ENCODE measurements around the gene HNRNPUL1. TPM values are rescaled to one million over a fixed set of nuclear protein-coding genes. Genes with fewer than 3 reads are reported as not detected.

Gene HNRNPUL1
- total and polyA plus RNA-seq, 2 experiments from 2014 or later, result 111 to 112 TPM

DNA sequence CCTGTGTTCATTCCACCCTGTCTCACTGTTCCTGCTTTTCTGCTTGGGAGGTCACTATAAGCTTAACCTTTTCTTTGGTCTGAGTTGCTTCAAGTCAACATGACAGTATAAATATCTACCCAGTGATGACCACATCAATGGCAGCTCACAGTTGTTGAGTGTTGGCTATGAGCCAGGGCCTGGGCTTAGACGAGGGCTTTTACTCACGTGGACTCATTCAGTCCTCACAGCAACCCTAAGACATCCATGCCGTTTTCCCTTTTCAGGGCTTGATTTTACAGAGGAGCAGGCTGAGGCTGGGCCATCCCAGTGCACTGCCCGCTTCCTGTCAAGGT is 35.5 kb downstream of the HNRNPUL1 start:
- no peaks in the 10 kb centered on the region for H3K9me2 ChIP-seq (ENCODE audit: insufficient read depth)
- peaks cover 44% of the 10 kb centered on the region for H3F3A ChIP-seq (ENCODE audit: insufficient read depth)
- no peaks in the 10 kb centered on the region for H3K27me3 ChIP-seq (replicated peaks; ENCODE audit: insufficient read depth)
- peak overlapping the region; percentile 88 for H3K27ac ChIP-seq
- H4K20me1 ChIP-seq (ENCODE audit: insufficient read depth), result no peaks in the 10 kb centered on the region
- no peak overlapping the region for H3K4me3 ChIP-seq
- WGBS, 2 experiments (ENCODE audit: low coverage in 1 of 2, low lambda C conversion rate in 2 of 2, missing lambda C conversion rate in 2 of 2), result 27 to 29% methylated on average over 4 of the region's 4 CpGs
- H3K4me1 ChIP-seq (ENCODE audit: insufficient read depth), result peaks cover 26% of the 10 kb centered on the region
- no peak for TF ChIP-seq EZH2 (IDR thresholded peaks at IDR 0.05; ENCODE audit: insufficient read depth, poor library complexity, severe bottlenecking)
- TF ChIP-seq EZH2phosphoT487 (IDR thresholded peaks at IDR 0.05; ENCODE audit: insufficient read depth, low read depth), result no peak
- no peak overlapping the region for H2AFZ ChIP-seq
- no peak overlapping the region for H3K4me2 ChIP-seq (ENCODE audit: unreplicated experiment)
- H3K36me3 ChIP-seq (ENCODE audit: low read depth), result peaks cover 60% of the 10 kb centered on the region
- H3K9me3 ChIP-seq (ENCODE audit: low read depth), result no peaks in the 10 kb centered on the region
- in situ Hi-C loops (cut with MboI), result no loop called here
- peaks cover 26% of the 10 kb centered on the region for H3K79me2 ChIP-seq (ENCODE audit: insufficient read depth)
- H3K9ac ChIP-seq, result peak overlapping the region; percentile 78
- DNase-seq, result peak; percentile 86

DNA sequence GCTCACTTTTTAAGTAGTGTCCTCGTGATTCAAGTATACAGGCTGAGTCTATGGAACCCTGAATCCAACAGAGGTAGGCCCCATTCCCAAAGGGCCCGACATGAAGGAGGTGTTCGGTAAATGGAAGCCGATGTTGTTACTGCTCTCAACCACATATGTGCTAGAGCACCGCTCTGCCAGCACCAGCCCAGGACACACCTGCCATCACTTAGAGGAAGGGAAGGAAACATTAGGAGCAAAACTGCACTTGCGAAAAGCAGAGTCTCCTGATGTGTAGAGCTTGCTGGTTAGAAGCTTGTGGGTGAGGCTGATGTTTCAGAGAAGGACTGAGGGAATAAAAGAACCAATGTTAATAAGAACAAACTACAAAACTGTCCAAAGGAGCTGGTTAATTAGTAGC is 36.4 kb downstream of the HNRNPUL1 start:
- no peaks in the 10 kb centered on the region for H3K27me3 ChIP-seq (replicated peaks; ENCODE audit: insufficient read depth)
- peaks cover 58% of the 10 kb centered on the region for H3K36me3 ChIP-seq (ENCODE audit: low read depth)
- peaks cover 26% of the 10 kb centered on the region for H3K4me1 ChIP-seq (ENCODE audit: insufficient read depth)
- 87 to 90% methylated on average over 6 of the region's 6 CpGs for WGBS, 2 experiments (ENCODE audit: low coverage in 1 of 2, low lambda C conversion rate in 2 of 2, missing lambda C conversion rate in 2 of 2)
- H2AFZ ChIP-seq, result no peak overlapping the region
- H3K27ac ChIP-seq, result peak overlapping the region; percentile 88
- H4K20me1 ChIP-seq (ENCODE audit: insufficient read depth), result no peaks in the 10 kb centered on the region
- no peaks in the 10 kb centered on the region for H3K9me2 ChIP-seq (ENCODE audit: insufficient read depth)
- in situ Hi-C loops (cut with MboI), result no loop called here
- peak overlapping the region; percentile 78 for H3K9ac ChIP-seq
- H3F3A ChIP-seq (ENCODE audit: insufficient read depth), result peaks cover 36% of the 10 kb centered on the region
- no peaks in the 10 kb centered on the region for H3K9me3 ChIP-seq (ENCODE audit: low read depth)
- H3K79me2 ChIP-seq (ENCODE audit: insufficient read depth), result peaks cover 18% of the 10 kb centered on the region
- no peak overlapping the region for H3K4me3 ChIP-seq
- no peak for TF ChIP-seq EZH2phosphoT487 (IDR thresholded peaks at IDR 0.05; ENCODE audit: insufficient read depth, low read depth)
- no peak for TF ChIP-seq EZH2 (IDR thresholded peaks at IDR 0.05; ENCODE audit: insufficient read depth, poor library complexity, severe bottlenecking)
- DNase-seq, result no peak
- no peak overlapping the region for H3K4me2 ChIP-seq (ENCODE audit: unreplicated experiment)

DNA sequence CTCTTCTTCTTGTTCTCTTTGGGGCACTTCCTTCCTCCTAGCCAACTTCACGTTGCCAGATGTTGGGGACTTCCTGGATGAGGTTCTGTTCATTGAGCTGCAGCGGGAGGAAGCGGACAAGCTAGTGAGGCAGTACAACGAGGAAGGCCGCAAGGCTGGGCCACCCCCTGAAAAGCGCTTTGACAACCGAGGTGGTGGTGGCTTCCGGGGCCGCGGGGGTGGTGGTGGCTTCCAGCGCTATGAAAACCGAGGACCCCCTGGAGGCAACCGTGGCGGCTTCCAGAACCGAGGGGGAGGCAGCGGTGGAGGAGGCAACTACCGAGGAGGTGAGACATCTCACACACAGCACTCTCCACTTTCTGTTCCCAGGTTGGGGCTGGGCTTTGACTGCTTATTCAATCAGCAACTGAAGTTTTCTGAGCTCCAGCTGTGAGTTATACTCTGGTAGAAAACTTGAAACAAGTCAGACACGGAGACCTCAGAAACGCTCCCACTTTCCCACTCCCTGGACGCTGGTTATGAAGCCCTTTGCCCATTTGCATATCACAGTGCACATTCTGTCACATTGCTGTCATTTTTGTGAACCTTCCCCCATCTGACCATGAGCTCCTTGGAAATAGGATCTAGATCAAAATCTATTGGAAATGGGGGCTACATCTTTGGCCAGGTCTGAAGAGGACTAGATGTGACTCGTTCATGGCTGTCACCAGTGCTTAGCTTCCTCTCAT is 38.6 kb downstream of the HNRNPUL1 start:
- no peak for DNase-seq
- Histone ChIP-seq H3K9me2 (ENCODE audit: insufficient read depth) (no peaks in the 10 kb centered on the region), H3K4me3 (no peak overlapping the region), H3K4me1 (ENCODE audit: insufficient read depth) (peaks cover 20% of the 10 kb centered on the region), H3K4me2 (ENCODE audit: unreplicated experiment) (no peak overlapping the region), H3K79me2 (ENCODE audit: insufficient read depth) (peaks cover 16% of the 10 kb centered on the region), H3F3A (ENCODE audit: insufficient read depth) (peaks cover 37% of the 10 kb centered on the region), H3K27ac (no peak overlapping the region), H2AFZ (no peak overlapping the region), H4K20me1 (ENCODE audit: insufficient read depth) (no peaks in the 10 kb centered on the region), H3K36me3 (ENCODE audit: low read depth) (peaks cover 42% of the 10 kb centered on the region), H3K27me3 (replicated peaks; ENCODE audit: insufficient read depth) (no peaks in the 10 kb centered on the region), H3K9me3 (ENCODE audit: low read depth) (no peaks in the 10 kb centered on the region), H3K9ac (no peak overlapping the region)
- in situ Hi-C loops (cut with MboI), result no loop called here
- TF ChIP-seq EZH2 (IDR thresholded peaks at IDR 0.05; ENCODE audit: insufficient read depth, poor library complexity, severe bottlenecking), result no peak
- TF ChIP-seq EZH2phosphoT487 (IDR thresholded peaks at IDR 0.05; ENCODE audit: insufficient read depth, low read depth), result no peak
- 80 to 86% methylated on average over 21 of the region's 21 CpGs for WGBS, 2 experiments (ENCODE audit: low coverage in 1 of 2, low lambda C conversion rate in 2 of 2, missing lambda C conversion rate in 2 of 2)

DNA sequence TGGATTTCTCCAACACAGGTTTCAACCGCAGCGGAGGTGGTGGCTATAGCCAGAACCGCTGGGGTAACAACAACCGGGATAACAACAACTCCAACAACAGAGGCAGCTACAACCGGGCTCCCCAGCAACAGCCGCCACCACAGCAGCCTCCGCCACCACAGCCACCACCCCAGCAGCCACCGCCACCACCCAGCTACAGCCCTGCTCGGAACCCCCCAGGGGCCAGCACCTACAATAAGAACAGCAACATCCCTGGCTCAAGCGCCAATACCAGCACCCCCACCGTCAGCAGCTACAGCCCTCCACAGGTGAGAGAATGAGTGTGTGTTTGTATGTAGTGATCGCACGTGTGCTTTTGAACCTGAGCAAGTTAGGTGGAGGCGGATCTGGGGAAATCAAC is 39.8 kb downstream of the HNRNPUL1 start:
- Histone ChIP-seq H3K4me1 (ENCODE audit: insufficient read depth) (peaks cover 19% of the 10 kb centered on the region), H3K36me3 (ENCODE audit: low read depth) (peaks cover 42% of the 10 kb centered on the region), H3K9me2 (ENCODE audit: insufficient read depth) (no peaks in the 10 kb centered on the region), H3F3A (ENCODE audit: insufficient read depth) (peaks cover 44% of the 10 kb centered on the region), H3K4me2 (ENCODE audit: unreplicated experiment) (no peak overlapping the region), H3K4me3 (no peak overlapping the region), H4K20me1 (ENCODE audit: insufficient read depth) (no peaks in the 10 kb centered on the region), H2AFZ (no peak overlapping the region), H3K27ac (no peak overlapping the region), H3K27me3 (replicated peaks; ENCODE audit: insufficient read depth) (no peaks in the 10 kb centered on the region), H3K9ac (no peak overlapping the region), H3K9me3 (ENCODE audit: low read depth) (no peaks in the 10 kb centered on the region), H3K79me2 (ENCODE audit: insufficient read depth) (peaks cover 16% of the 10 kb centered on the region)
- WGBS, 2 experiments (ENCODE audit: low coverage in 1 of 2, low lambda C conversion rate in 2 of 2, missing lambda C conversion rate in 2 of 2), result 95% methylated on average over 12 to 14 of the region's 14 CpGs
- no peak for TF ChIP-seq EZH2 (IDR thresholded peaks at IDR 0.05; ENCODE audit: insufficient read depth, poor library complexity, severe bottlenecking)
- TF ChIP-seq EZH2phosphoT487 (IDR thresholded peaks at IDR 0.05; ENCODE audit: insufficient read depth, low read depth), result no peak
- no peak for DNase-seq
- in situ Hi-C loops (cut with MboI), result no loop called here
